Activated CD4-positive, CD25-positive, alpha-beta regulatory T cell (primary cell): ENCODE results near the gene PTPRN.
"Not testable (repeated sequence)": the region's sequence is repeated elsewhere in the genome, so short reads cannot be mapped to it uniquely, and the experiment has no call there.

Experiments used
- DNase-seq, 4 experiments: peaks; one replicate each; lab custom pipeline; 2025; lab: John Stamatoyannopoulos, UW

The PTPRN gene

DNA sequence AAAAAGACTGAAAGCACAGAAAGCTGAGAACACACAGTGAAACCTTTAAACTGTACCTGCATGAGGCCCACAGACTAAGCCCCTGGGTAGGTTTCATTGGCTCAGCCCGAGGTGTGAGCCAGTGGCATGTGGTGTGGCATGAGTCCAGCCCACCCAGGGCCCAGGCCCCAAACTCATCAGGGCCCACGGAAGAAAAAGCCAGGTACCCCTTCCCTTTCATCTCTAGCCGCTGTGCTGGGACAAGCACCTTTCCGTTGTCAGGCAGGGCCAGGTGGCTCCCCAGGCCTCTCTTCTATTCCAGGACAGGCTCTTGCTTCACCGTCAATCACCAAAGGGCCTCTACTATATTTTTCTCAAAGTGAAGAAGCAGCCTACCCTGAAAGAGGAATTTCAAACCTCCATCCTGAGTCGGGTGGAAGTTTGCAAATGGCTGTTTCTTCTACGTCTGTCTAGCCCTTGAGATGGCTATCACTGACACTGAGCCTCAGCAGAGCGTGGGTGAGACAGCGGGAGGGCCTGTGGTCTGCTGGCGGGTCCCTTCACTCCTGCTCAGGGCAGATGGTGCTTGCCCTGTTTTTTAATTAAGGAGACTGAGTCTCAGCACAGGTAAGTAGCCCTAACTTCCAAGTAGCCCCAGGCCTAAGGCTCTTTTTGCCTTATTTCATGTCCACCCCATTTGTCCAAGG, 21.5 kb downstream of the PTPRN start:
- DNase-seq: no peak

DNA sequence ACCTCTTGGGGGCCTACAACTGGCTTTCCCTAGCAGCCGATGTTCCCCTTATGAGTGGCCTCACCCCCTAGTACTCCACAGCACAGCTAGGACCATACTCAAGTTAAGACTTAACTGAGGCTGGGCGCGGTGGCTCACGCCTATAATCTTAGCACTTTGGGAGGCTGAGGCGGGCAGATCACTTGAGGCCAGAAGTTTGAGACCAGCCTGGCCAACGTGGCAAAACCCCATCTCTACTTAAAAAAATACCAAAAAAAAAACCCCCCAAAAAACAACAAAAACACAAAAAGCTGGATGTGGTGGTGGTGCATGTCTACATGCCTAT, 22.1 kb downstream of the PTPRN start:
- not testable (repeated sequence) for DNase-seq

DNA sequence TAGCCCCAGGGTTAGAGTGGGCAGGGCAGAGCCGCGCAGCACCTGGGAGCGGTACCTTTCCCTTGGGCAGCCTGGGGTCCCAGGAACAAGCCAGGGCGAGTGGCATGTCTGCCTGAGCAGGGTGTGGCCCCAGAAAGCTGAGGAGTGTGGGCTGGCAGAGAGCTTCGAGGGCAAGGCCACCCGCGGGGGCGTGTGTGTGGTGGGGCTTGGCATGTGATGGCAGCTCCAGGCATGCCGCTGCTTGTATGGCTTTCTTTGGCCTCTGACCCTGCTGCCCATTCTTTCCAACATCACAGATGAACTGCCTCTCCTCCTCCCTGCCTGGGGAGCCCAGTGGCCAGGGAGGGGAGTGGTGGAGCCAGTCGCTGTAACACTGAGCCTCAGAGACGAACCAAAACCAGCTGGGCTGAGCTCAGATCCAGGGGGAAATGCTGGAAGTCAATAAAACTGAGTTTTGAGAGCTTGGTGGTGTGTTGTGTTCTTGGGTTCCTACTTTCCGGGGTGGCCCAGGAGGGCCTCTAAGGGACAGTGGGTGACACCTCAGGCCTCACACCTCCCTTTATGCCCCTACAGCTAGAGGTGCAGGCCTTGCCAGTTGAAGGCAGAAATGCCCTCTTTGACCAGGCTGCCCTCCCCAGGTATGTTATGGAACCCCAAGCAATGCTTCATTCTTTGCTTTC, 22.6 kb downstream of the PTPRN start:
- no peak for DNase-seq

DNA sequence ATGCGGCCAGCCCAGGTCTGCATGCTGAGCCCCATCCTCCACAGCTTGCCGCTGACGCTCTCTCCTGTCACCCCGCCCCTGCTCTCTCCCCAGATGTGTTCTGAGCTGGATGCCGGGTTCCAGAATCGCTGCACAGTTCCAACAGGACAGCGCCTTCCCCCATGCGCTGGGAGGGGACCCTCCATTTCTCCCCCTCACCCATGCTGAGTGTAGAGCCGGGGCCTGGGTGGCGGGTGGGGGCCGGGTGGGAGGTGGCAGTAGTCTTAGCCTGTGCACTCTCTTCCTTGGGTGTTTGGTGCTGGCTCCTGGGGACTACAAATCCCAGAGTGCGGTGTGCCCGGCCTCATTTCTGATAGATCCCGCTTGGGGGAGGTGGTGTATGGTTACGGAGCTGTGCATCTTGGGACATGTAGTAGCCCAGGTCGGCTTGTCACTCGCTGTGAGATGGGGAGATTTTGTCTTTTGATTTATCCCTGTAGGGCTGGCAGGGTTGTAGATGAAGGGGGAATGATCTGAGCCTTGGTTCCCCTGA, 23.2 kb downstream of the PTPRN start:
- DNase-seq: no peak

DNA sequence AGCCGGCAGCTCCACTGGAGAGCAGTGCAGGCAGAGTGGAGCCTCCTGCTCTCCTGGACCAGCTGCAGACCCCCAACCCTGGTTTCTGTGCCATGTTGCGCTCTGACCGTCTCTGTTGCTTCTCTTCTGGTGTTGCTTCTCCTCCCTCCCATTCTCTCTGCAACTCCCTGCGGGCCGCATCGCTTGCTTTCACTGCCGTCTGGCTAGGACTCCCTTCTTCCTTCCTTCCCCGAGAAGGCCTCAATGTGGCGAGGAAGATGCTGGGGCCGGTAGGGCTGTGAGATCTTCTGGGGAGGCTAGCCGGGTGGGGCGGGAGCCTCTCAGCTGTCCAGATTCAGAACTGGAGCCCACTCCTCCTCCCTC, 23.8 kb downstream of the PTPRN start:
- no peak for DNase-seq

DNA sequence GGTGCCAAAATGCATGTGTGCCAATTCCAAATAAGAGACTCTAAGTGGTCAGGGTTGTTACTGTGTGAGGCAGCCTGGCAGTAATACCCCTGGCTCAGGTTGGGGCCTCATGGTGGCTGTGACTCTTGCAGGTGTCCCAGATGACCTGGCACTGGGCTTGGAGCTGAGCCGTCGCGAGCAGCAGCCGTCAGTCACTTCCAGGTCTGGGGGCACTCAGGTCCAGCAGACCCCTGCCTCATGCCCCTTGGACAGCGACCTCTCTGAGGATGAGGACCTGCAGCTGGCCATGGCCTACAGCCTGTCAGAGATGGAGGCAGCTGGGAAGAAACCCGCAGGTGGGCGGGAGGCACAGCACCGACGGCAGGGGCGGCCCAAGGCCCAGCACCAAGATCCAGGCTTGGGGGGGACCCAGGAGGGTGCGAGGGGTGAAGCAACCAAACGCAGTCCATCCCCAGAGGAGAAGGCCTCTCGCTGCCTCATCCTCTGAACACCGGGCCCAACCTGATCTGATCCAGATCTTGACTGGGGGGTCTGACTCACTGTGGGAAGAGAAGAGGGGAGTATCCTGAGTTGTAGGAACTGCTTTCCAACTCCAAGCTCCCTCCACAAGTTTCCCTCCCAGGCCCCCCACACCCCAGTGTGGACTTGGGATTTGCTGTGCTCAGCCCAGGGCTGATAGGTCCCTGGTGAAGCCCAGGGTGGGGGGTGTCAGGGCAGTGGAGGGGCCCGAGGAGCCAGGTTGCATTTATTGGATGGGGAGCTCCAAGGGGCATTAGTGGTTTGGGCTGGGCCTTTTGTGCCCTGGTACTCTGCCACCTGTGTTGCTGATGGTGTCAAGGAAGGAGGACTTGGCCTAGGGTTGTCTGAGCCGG, 24.5 kb downstream of the PTPRN start:
- no peak for DNase-seq

DNA sequence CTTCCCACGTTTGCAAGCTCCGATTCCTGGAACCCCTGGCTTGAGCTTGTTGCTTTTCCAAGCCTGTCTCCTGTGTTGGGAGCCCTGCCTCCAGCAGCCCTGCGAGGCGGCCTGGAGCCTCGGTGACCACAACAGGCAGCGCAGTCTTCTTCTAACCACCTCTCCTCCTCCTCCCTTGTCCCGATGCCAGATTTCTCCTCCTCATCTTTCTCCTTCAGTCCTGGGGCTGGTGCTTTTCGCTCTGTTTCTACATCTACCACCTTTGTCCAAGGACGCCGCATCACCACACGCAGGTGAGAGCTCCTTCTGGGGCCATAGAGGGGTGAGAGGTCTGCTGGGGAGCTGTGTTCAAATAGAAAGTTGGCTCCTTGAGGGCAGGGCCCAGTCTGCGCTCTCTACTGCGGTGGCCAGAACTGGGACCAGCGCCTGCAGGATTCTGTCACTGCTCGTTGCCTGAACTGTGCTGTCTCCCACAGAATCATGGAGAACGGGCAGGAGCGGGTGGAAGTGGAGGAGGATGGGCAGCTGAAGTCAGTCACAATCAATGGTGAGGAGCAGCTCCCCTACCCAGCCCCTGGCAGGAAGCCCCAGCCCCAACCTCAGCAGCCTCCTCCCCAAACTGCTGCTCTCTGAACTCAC, 26.1 kb downstream of the PTPRN start:
- no peak for DNase-seq

DNA sequence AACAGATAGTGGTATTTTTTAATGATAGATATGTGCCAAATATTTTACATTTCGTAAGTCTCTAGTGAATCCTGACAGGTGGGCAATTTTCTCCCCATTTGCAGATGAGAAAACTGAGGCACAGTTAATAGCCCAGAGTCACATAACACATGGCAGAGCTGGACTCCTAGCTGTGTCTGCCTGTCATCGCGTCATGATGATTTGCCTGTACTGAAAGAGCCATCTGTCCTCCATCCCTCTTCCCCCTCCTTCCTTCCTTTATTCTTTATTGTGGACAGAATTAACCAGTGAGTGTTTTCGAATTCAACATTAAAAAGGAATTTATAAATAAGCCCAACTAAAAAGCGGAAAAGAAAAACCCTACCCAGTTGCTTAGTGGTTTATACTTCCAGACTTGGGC, 26.8 kb downstream of the PTPRN start:
- DNase-seq: no peak

DNA sequence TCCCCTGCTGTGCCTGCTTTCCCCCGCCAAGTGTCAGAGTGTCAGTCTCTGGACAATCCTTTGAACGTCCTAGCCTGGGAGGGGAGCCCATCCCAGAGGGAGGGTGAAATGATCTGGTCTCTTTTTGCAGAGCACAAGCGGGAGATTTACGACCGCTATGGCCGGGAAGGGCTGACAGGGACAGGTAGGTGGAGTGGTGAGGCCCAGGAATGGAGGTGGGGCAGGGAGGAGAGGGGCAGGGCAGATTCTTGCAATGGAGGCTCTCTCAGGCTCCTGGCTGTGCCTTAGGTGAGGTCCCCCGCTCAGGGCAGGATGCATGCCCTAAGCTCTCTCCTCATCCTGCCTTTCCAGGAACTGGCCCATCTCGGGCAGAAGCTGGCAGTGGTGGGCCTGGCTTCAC, 27.6 kb downstream of the PTPRN start:
- DNase-seq: no peak

DNA sequence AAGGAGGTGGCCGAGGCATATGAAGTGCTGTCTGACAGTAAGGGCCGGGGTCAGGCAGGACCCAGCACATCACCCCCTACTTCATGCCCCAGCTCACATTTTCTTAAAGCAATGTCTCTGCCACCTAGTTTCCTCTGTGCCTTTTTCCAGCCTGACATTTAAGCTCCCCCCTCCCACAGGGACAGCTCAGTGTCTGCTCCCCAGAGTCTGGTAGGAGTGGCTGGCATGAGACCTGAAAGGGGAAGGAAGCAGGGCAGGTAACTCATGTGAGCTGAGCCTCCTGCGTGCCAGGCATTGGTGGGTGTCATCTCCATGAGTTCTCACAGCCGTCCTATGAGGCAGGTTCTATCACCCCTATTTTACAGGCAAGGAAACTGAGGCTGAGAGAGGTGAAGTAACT, 28.6 kb downstream of the PTPRN start:
- DNase-seq: no peak

DNA sequence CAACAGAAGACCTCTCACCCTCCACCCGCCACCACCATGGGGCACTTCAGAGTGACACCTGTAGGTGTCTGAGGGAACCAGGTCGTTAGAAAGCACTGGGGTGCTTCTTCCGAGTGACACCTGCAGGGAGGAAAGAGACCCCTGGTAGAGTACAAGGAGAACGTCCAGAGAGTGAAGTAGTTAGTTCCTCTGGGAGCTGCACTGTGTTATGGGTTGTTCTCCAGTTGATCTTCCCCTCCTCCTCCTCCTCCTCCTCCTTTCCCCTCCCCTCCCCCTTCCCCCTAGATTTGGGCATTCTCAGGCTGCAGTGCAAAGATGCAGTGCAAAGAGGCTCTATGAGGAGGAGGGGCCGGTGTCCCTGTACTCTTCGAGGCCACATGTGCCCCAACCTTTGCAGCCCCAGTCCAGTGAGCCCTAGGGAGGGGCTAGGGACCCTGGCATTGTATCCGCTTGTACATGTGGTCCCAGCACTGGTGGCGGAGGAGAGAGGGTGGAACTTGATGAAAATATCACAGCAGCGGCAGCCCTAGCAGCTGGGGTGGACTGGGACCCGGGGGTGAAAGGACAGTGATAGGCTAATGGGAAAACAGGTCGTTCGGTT, 29.2 kb downstream of the PTPRN start:
- no peak for DNase-seq

DNA sequence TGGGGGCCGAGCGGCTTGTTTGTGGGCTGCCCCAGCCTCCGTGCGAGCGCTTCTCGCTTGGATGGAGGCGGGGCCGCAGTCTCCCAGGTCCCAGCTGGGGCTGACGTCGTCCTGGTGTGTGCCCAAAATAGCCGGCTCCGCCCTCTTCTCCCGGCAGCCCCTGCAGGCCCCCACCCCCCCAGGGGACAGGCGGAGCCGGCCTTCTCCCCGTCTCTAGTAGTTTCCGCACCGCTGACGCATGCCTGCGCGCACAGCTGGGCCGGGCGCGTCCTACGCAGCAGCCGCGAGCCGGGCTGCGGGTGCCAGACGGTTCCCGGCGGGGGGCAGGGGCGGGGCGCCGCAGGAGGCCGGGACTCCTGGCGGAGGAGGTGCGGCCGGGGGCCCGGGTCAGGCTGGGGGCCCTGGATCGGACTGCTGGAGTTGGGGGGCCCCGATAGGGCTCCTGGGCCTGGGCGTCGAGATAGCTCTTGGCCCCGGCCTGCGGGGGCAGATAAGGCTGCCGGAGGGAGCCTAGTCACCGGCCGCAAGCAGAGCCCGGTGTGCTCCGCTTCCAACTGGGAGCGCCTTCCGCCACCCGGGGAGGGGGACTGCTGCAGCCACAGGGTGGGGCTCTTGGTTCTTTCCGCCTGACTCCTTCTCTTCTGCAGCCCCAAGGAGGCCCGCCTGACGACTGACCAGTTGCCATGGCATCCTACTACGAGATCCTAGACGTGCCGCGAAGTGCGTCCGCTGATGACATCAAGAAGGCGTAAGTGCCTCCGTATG, 29.9 kb downstream of the PTPRN start, which contains the start of gene DNAJB2:
DNAJB2 (plus strand) TSS at position 216 of the 765 bp plus-strand sequence; CDS start at position 684, 468 bp downstream.
- DNase-seq: peak; percentile 95 to 98 (median 96)

DNA sequence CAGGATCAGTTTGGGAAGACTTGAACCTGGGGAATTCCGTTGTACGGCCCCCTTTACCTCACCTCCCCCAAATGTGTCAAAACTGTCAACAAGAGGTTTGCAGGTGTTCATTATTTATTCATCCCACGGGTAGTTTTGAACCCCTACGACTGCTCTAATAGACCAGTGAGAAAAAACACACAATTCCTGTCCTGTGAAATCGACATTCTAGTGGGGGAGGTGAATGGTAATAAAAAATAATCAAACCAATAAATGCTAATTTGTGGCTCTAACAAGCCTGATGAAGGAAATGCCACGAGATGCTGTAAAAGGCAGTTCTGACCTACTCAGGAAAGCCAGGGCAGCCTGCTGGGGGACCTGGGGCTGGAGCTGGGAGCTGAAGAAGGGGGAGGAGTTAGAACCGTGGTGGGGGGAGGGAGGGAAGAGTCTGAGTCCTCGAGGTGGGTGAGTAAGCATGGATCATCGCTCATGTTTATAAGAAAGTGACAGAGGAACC, 30.5 kb downstream of the PTPRN start:
- DNase-seq: no peak

DNA sequence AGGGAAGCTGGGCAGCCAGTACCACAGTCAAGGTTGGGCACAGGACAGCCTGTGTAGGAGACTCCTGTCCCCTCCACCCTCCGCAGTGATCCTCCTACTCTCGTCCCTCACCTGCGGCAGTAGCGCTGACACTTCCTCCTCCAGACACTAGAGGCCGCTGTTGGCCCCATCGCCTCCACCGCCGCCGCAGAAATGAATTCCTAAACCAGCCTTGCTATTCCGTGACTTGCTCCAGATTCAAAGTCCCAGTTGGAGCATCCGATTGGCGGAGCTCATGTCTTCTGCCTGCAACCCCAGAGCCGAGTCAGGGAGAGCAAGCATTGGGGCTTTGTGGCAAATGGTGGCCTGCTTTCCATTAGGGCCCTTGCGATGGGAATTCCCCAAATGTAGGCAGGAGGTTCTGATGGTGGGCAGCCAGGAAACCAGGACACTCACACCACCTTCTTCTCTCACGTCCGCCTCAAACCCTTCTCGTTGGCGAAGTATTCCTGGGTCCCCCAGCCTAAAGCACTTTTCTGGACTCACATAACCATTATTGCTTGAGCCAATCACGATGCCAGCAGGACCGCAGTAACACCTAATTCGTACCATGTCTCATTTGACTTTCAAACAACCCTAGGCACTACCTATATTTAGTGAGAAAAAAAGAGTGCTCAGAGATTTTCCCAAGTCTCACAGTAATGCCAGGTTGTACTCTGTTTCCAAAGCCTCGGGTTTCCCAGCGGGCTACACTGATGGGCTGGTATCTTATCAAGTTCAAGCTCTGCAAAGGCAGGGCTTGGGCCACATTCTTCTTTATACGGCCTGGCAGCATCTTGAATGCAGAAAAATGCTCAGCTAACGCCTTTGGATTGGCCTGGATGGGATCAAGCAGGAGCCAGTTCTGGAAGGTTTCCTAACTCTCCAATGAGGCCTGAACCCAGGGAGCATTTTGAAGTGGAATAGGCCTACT, 31.2 kb downstream of the PTPRN start:
- peak; percentile 30 to 63 (median 35) for DNase-seq

DNA sequence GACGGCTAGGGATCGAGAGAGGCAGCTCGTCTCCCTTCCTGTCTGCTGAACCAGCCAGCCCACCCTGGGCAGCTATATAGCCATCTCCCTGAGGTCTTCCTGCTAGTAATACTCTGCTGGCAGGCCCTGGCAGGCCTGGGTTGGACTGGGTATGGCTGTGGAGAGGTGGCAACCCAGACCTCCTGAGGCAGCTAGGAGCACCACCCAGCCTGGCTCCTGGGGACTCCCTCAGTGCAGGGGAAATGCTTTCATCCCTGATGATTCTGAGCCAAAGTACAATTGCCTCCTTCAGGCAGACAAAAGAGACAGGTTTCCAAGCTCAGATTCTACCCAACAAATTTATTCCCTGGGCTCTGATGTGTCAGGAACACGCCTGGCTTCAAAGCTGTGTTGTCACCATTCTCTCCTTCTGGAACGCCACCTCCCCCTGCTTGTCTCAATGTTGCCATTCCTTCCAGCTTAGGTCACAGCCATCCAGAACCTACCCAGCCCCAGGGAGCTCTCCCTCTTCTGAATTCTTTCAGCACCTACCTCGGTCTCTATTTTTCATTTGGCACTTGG, 34.8 kb downstream of the PTPRN start:
- no peak for DNase-seq

DNA sequence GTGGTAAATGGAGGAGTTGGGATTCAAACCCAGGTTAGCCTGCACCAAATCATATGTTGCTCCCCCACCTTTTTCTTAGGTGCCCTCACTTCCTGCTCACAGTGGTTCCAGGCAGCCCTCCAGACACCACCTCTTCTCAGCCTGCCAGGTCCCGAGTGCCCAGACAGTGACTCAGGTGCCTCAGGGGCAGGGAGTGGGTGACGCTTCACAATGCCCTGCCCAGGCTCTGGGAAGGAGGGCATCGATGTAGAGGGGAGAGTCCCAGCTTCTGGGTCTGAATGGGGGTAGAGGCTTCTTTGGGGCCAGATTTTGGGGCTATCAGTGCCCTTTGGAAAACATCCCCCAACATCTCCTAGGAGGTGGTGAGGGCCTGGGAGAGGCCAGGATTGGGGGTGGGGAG, 35.3 kb downstream of the PTPRN start:
- no peak for DNase-seq

DNA sequence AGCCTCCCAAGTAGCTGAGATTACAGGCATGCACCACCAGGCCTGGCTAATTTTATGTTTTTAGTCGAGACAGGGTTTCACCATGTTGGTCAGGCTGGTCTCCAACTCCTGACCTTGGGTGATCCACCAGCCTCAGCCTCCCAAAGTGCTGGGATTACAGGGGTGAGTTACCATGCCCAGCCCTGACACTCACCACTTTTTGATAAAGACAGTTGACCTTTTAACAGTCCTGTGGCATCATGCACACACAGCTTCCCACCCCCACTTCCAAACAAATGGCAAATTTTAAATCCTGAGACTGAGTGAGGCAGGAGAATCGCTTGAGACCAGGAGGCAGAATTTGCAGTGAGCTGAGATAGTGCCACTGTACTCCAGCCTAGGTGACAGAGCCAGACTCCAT, 36.2 kb downstream of the PTPRN start:
- DNase-seq: no peak

DNA sequence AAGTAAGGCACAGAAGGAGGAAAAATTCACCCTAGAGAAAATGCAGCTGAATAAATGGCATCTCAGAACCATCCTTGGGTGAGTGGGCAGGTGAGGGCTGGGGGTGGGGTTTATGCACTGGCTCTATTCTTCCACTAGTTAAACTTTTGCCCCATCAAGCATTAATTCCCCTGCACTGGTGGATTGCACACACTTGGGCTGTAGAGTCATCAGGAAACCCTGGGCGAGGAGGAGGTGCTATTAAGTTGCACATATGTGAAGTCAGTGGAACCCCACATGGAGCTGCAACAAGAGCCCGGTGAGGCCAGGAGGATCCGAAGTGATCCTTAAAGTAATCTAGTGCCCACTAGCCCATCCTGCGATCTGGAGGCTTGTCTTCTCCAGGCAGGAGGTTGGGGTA, 36.8 kb downstream of the PTPRN start:
- no peak for DNase-seq

DNA sequence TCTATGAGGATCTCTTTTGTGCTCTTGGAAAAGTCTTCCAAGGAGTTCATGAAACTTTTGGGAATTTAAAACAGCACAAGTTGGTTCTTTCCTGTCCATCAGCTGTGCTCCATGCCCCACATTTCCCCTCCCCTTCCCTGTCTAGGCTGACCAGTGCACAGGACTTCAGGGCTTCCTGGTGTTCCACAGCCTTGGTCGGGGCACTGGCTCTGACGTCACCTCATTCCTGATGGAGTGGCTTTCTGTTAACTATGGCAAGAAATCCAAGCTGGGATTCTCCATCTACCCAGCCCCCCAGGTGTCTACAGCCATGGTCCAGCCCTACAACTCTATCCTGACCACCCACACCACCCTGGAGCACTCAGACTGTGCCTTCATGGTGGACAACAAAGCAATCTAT, 38.2 kb downstream of the PTPRN start:
- no peak for DNase-seq

DNA sequence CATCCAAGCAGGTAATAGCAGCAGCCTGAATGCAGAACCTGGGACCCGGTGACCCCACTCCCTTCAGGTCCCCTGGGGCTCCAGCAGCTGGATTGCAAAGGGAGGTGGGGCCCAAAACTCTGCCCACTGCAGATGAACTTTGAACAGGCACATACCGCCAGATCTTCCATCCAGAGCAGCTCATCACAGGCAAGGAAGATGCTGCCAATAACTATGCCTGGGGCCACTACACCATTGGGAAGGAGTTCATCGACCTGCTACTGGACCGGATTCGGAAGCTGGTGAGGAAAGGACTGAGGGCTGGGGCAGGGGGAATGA, 39.2 kb downstream of the PTPRN start:
- DNase-seq: no peak
